ENCODE data around the gene TRIM33. TPM values are rescaled to one million over a fixed set of nuclear protein-coding genes. Genes with fewer than 3 reads are reported as not detected.

The TRIM33 gene
- total and polyA plus RNA-seq, 2 of the 13 experiments (the other 11 are each of a cell fraction or from before 2014, with no cell fraction given) = 35.5 to 42.2 TPM

- TF ChIP-seq ZFP37 (CRISPR knock-in tag; IDR thresholded peaks at IDR 0.05; ENCODE audit: borderline replicate concordance) = no peak
- no peak for TF ChIP-seq ZSCAN25 (CRISPR knock-in tag; IDR thresholded peaks at IDR 0.05)
- no peak for TF ChIP-seq CHCHD3 (CRISPR knock-in tag; IDR thresholded peaks at IDR 0.05)
- peak; percentile 46; the same call in 1 of the 2 replicates for TF ChIP-seq ZNF362 (CRISPR knock-in tag; IDR thresholded peaks at IDR 0.05; ENCODE audit: borderline replicate concordance)
- TF ChIP-seq SNAPC5 (CRISPR knock-in tag; IDR thresholded peaks at IDR 0.05; ENCODE audit: borderline replicate concordance) = 0 out of 2 replicates have a peak, but pooled peaks have one; percentile 21
- TF ChIP-seq ZNF343 (CRISPR knock-in tag; IDR thresholded peaks at IDR 0.05) = no peak
- TF ChIP-seq ZBTB21 (CRISPR knock-in tag; IDR thresholded peaks at IDR 0.05) = peak; percentile 47; the same call in 1 of the 2 replicates
- no peak for TF ChIP-seq ISX (CRISPR knock-in tag; conservative IDR thresholded peaks at IDR 0.05)
- TF ChIP-seq ZNF431 (CRISPR knock-in tag; IDR thresholded peaks at IDR 0.05; ENCODE audit: borderline replicate concordance, low read depth) = no peak; the same call in 1 of the 2 replicates
- peak; percentile 78; the same call in 1 of the 2 replicates for TF ChIP-seq ONECUT2 (CRISPR knock-in tag; IDR thresholded peaks at IDR 0.05)
- no peak for TF ChIP-seq TRIM24 (CRISPR knock-in tag; IDR thresholded peaks at IDR 0.05)
- TF ChIP-seq ZBTB40 (IDR thresholded peaks at IDR 0.05) = no peak
- TF ChIP-seq ZBTB40 (CRISPR knock-in tag; IDR thresholded peaks at IDR 0.05) = no peak; the same call in 1 of the 2 replicates
- peak; percentile 54; the same call in 1 of the 2 replicates for TF ChIP-seq ZNF772 (CRISPR knock-in tag; IDR thresholded peaks at IDR 0.05)
- TF ChIP-seq ZNF432 (CRISPR knock-in tag; IDR thresholded peaks at IDR 0.05; ENCODE audit: borderline replicate concordance) = no peak
- 0 out of 2 replicates have a peak, but pooled peaks have one; percentile 53 for TF ChIP-seq ZMAT3 (CRISPR knock-in tag; conservative IDR thresholded peaks at IDR 0.05)
- peak; percentile 95 for TF ChIP-seq MIXL1 (CRISPR knock-in tag; IDR thresholded peaks at IDR 0.05)
Measured at GRCh38 chr1:114467491-114467890, 43.5 kb downstream of the TRIM33 start (continued).
